Type B pancreatic cell (in vitro differentiated cells): ENCODE results near the gene ERFL. TPM values are rescaled to one million over a fixed set of nuclear protein-coding genes. Genes with fewer than 3 reads are reported as not detected.

Experiments used
- DNase-seq: peaks from one replicate; pipeline ENCODE4 v3.0.0; 2021; ENCODE audit warnings: mixed read lengths; ENCODE audit not compliant: unreplicated experiment; ENCODE audit errors: extremely low spot score
- H3K27ac Mint-ChIP-seq: 2 replicates; pipeline ENCODE4 v1.8.0; 2021; ENCODE audit warnings: mild to moderate bottlenecking, mixed read lengths
- H3K27me3 Mint-ChIP-seq: 2 replicates; pipeline ENCODE4 v1.8.0; 2021; ENCODE audit warnings: mixed read lengths
- H3K36me3 Mint-ChIP-seq: 2 replicates; pipeline ENCODE4 v1.8.0; 2021; ENCODE audit warnings: mixed read lengths
- H3K4me1 Mint-ChIP-seq: one replicate; pipeline ENCODE4 v1.8.0; 2021; ENCODE audit warnings: mixed read lengths; ENCODE audit not compliant: unreplicated experiment
- H3K4me3 Mint-ChIP-seq: 2 replicates; pipeline ENCODE4 v1.8.0; 2021; ENCODE audit warnings: mild to moderate bottlenecking, mixed read lengths
- H3K9me3 Mint-ChIP-seq: 2 replicates; pipeline ENCODE4 v1.8.0; 2021; ENCODE audit warnings: mixed read lengths
- total RNA-seq: library from RNA; stranded (reverse); gene quantifications from 2 replicates; pipeline ENCODE4 v1.2.1, GENCODE V29; 2021; ENCODE audit warnings: low replicate concordance
- TF ChIP-seq, protein P1 (sequence below): fragments of 200-600 bp; sonication (generic); conservative IDR thresholded peaks from 2 replicates; pipeline ENCODE4 v1.5.0; 2021; ENCODE audit warnings: antibody characterized with exemption, mild to moderate bottlenecking

ERFL gene
- total RNA-seq, 1 donor from 2014 or later, result 0.24 TPM

- peaks cover 3% of the 10 kb centered on the region for H3K36me3 Mint-ChIP-seq
- no peak for DNase-seq
- H3K4me1 Mint-ChIP-seq, result peaks cover 21% of the 10 kb centered on the region
- H3K27ac Mint-ChIP-seq, result no peak overlapping the region
- no peak overlapping the region for H3K4me3 Mint-ChIP-seq
- TF ChIP-seq, protein P1, sequence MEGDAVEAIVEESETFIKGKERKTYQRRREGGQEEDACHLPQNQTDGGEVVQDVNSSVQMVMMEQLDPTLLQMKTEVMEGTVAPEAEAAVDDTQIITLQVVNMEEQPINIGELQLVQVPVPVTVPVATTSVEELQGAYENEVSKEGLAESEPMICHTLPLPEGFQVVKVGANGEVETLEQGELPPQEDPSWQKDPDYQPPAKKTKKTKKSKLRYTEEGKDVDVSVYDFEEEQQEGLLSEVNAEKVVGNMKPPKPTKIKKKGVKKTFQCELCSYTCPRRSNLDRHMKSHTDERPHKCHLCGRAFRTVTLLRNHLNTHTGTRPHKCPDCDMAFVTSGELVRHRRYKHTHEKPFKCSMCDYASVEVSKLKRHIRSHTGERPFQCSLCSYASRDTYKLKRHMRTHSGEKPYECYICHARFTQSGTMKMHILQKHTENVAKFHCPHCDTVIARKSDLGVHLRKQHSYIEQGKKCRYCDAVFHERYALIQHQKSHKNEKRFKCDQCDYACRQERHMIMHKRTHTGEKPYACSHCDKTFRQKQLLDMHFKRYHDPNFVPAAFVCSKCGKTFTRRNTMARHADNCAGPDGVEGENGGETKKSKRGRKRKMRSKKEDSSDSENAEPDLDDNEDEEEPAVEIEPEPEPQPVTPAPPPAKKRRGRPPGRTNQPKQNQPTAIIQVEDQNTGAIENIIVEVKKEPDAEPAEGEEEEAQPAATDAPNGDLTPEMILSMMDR, result no peak
- H3K9me3 Mint-ChIP-seq, result no peaks in the 10 kb centered on the region
- peaks cover 14% of the 10 kb centered on the region for H3K27me3 Mint-ChIP-seq
These were observed 41.2 kb downstream of the ERFL start for GRCh38 chr19:41886761-41887710.

GRCh38 chr19:41883821-41884733, 44.2 kb downstream of the ERFL start:
- H3K27me3 Mint-ChIP-seq, result peaks cover 30% of the 10 kb centered on the region
- peak; percentile 96 for DNase-seq
- no peaks in the 10 kb centered on the region for H3K9me3 Mint-ChIP-seq
- H3K4me1 Mint-ChIP-seq, result peaks cover 22% of the 10 kb centered on the region
- H3K36me3 Mint-ChIP-seq, result no peaks in the 10 kb centered on the region
- H3K27ac Mint-ChIP-seq, result peak overlapping the region; percentile 90
- TF ChIP-seq, protein P1, result peak; percentile 22
- peak overlapping the region; percentile 97 for H3K4me3 Mint-ChIP-seq

DNA sequence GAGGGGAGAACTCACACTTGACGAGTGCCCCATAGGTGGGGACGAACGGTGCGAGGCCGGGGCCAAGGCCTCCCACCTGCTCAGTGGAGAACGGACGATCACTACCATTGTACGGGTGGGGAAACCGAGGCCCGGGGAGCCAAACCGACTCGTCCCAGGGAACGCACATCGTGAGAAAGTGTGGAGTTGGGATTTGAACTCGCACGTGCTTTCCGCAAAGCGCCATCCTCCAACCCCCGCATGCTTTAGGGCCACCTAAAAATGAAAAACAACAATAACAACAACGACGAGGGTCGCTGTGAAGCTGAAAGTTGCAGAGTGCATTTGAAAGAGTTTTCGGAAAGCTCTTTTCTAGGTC, 44.8 kb downstream of the ERFL start:
- Mint-ChIP-seq H3K9me3 (no peaks in the 10 kb centered on the region), H3K27ac (peak overlapping the region; percentile 90), H3K36me3 (no peaks in the 10 kb centered on the region), H3K4me3 (peak overlapping the region; percentile 97), H3K4me1 (peaks cover 22% of the 10 kb centered on the region), H3K27me3 (peaks cover 30% of the 10 kb centered on the region)
- no peak for DNase-seq
- TF ChIP-seq, protein P1, result no peak

- H3K36me3 Mint-ChIP-seq, result no peaks in the 10 kb centered on the region
- no peak for DNase-seq
- H3K9me3 Mint-ChIP-seq, result no peaks in the 10 kb centered on the region
- peaks cover 22% of the 10 kb centered on the region for H3K4me1 Mint-ChIP-seq
- TF ChIP-seq, protein P1, result no peak
- H3K27ac Mint-ChIP-seq, result peak within 1 kb of the TSS; percentile 90
- H3K27me3 Mint-ChIP-seq, result peaks cover 30% of the 10 kb centered on the region
- H3K4me3 Mint-ChIP-seq, result peak within 1 kb of the TSS; percentile 97
These were observed 45.4 kb downstream of the ERFL start, which contains the start of gene ARHGEF1 for GRCh38 chr19:41882568-41883462. ARHGEF1 (plus strand) TSS chr19:41883184; CDS start chr19:41888083, 4,899 bp downstream.

GRCh38 chr19:41880329-41880708, 47.9 kb downstream of the ERFL start:
- TF ChIP-seq, protein P1, result no peak
- no peaks in the 10 kb centered on the region for H3K36me3 Mint-ChIP-seq
- H3K27ac Mint-ChIP-seq, result no peak overlapping the region
- peaks cover 30% of the 10 kb centered on the region for H3K27me3 Mint-ChIP-seq
- peaks cover 12% of the 10 kb centered on the region for H3K4me1 Mint-ChIP-seq
- H3K4me3 Mint-ChIP-seq, result no peak overlapping the region
- no peak for DNase-seq
- no peaks in the 10 kb centered on the region for H3K9me3 Mint-ChIP-seq
